Ascending aorta (tissue), 2 donors: Measurements from ENCODE around the gene ZFX. TPM values are rescaled to one million over a fixed set of nuclear protein-coding genes. Genes with fewer than 3 reads are reported as not detected.

ENCODE experiments used
- DNase-seq, 2 donors: peaks; one replicate each; pipeline ENCODE4 v3.0.0-alpha.2; 2019; ENCODE audit warnings: low spot score in 2 of 2
- H3K27ac ChIP-seq, 2 donors: fragments of 200-600 bp; sonication (generic); one replicate each; pipeline ENCODE4 v1.5.1; 2016 to 2017; ENCODE audit warnings: mild to moderate bottlenecking in 1 of 2
- H3K27me3 ChIP-seq: fragments of 200-600 bp; sonication (generic); one replicate; pipeline ENCODE4 v1.5.1; 2017
- H3K36me3 ChIP-seq, 2 donors: fragments of 200-600 bp; sonication (generic); one replicate each; pipeline ENCODE4 v1.5.1; 2016
- H3K4me1 ChIP-seq, 2 donors: fragments of 200-600 bp; sonication (generic); one replicate each; pipeline ENCODE4 v1.5.1; 2016 to 2017; ENCODE audit warnings: mild to moderate bottlenecking in 1 of 2
- H3K4me3 ChIP-seq, 2 donors: fragments of 200-600 bp; sonication (generic); one replicate each; pipeline ENCODE4 v1.5.1; 2016 to 2017; ENCODE audit warnings: mild to moderate bottlenecking in 1 of 2
- H3K9me3 ChIP-seq, 2 donors: fragments of 200-600 bp; sonication (generic); one replicate each; pipeline ENCODE4 v1.5.1; 2016
- CTCF ChIP-seq, 3 experiments: fragments of 200-600 bp in 2 of 3; fragments of 450-650 bp in 1 of 3; sonication (generic) in 2 of 3; IDR thresholded peaks; one replicate each; pipeline ENCODE4 v1.5.1; 2016 to 2019; ENCODE audit warnings: antibody characterized with exemption in 3 of 3, mild to moderate bottlenecking in 1 of 3, moderate library complexity in 1 of 3
- intact Hi-C: fragments of 100-400 bp; cut with DNase I; formaldehyde crosslinking; loops from one replicate; pipeline ENCODE4 v1.15.1; 2023
- total RNA-seq: library from RNA; depleted of rRNA; stranded (reverse); fragments of >200 nt; gene quantifications from one replicate; pipeline ENCODE4 v1.1.0, GENCODE V29; 2016

The ZFX gene
- total RNA-seq, 1 donor from 2014 or later = 23.4 TPM

GRCh38 chrX:24221872-24222271 lies 72.3 kb downstream of the ZFX start:
- peaks cover 0 to under 1% of the 10 kb centered on the region in 2 donors for H3K36me3 ChIP-seq
- H3K4me1 ChIP-seq = no peaks in the 10 kb centered on the region
- peaks cover 0 to 8% of the 10 kb centered on the region in 2 donors for H3K9me3 ChIP-seq
- no peak for TF ChIP-seq CTCF (IDR thresholded peaks at IDR 0.05)
- H3K27me3 ChIP-seq = no peaks in the 10 kb centered on the region
- H3K27ac ChIP-seq = no peak overlapping the region
- DNase-seq = no peak
- intact Hi-C loops = no loop called here
- H3K4me3 ChIP-seq = no peak overlapping the region

GRCh38 chrX:24225265-24225664 lies 75.7 kb downstream of the ZFX start:
- peaks cover 0 to 8% of the 10 kb centered on the region in 2 donors for H3K9me3 ChIP-seq
- no peak for TF ChIP-seq CTCF (IDR thresholded peaks at IDR 0.05)
- H3K27me3 ChIP-seq = no peaks in the 10 kb centered on the region
- no peak overlapping the region for H3K4me3 ChIP-seq
- intact Hi-C loops = no loop called here
- DNase-seq = no peak
- H3K4me1 ChIP-seq = no peaks in the 10 kb centered on the region
- no peak overlapping the region for H3K27ac ChIP-seq
- no peaks in the 10 kb centered on the region for H3K36me3 ChIP-seq

- H3K27me3 ChIP-seq = no peaks in the 10 kb centered on the region
- no peaks in the 10 kb centered on the region for H3K4me1 ChIP-seq
- H3K9me3 ChIP-seq = peaks cover 0 to 8% of the 10 kb centered on the region in 2 donors
- H3K27ac ChIP-seq = no peak overlapping the region
- intact Hi-C loops = no loop called here
- H3K36me3 ChIP-seq = no peaks in the 10 kb centered on the region
- no peak overlapping the region for H3K4me3 ChIP-seq
- no peak for DNase-seq
- TF ChIP-seq CTCF (IDR thresholded peaks at IDR 0.05) = no peak
Observed at GRCh38 chrX:24226176-24226575, 76.6 kb downstream of the ZFX start.

GRCh38 chrX:24228596-24228995 lies 79.1 kb downstream of the ZFX start:
- Histone ChIP-seq H3K27me3 (no peaks in the 10 kb centered on the region), H3K36me3 (no peaks in the 10 kb centered on the region), H3K9me3 (peaks cover 0 to 8% of the 10 kb centered on the region in 2 donors), H3K4me3 (no peak overlapping the region), H3K27ac (no peak overlapping the region), H3K4me1 (no peaks in the 10 kb centered on the region)
- TF ChIP-seq CTCF (IDR thresholded peaks at IDR 0.05) = no peak
- intact Hi-C loops = no loop called here
- no peak for DNase-seq

GRCh38 chrX:24229400-24229879 lies 79.9 kb downstream of the ZFX start:
- Histone ChIP-seq H3K4me1 (no peaks in the 10 kb centered on the region), H3K36me3 (no peaks in the 10 kb centered on the region), H3K27ac (no peak overlapping the region), H3K4me3 (no peak overlapping the region), H3K27me3 (no peaks in the 10 kb centered on the region), H3K9me3 (peaks cover 0 to 8% of the 10 kb centered on the region in 2 donors)
- no peak for DNase-seq
- intact Hi-C loops = no loop called here
- no peak for TF ChIP-seq CTCF (IDR thresholded peaks at IDR 0.05)

GRCh38 chrX:24229976-24230375 lies 80.4 kb downstream of the ZFX start:
- no peak overlapping the region for H3K4me3 ChIP-seq
- no peaks in the 10 kb centered on the region for H3K27me3 ChIP-seq
- no peak for TF ChIP-seq CTCF (IDR thresholded peaks at IDR 0.05)
- H3K36me3 ChIP-seq = no peaks in the 10 kb centered on the region
- peaks cover 0 to 8% of the 10 kb centered on the region in 2 donors for H3K9me3 ChIP-seq
- intact Hi-C loops = no loop called here
- H3K27ac ChIP-seq = no peak overlapping the region
- DNase-seq = no peak
- H3K4me1 ChIP-seq = no peaks in the 10 kb centered on the region
